Activated T-helper 1 cell treated with anti-CD3 and anti-CD28 coated beads, Interleukin-2, amount 50 U/mL, for 16 hours (primary cell): Measurements from ENCODE around the gene COL4A6.
"Not testable (repeated sequence)": the region's sequence is repeated elsewhere in the genome, so short reads cannot be mapped to it uniquely, and the experiment has no call there.

Experiments
- DNase-seq, 2 donors: peaks; one replicate each; pipeline ENCODE4 v3.0.0-alpha.2; 2020; ENCODE audit warnings: low read depth in 1 of 2, low spot score in 1 of 2

The COL4A6 gene

DNA sequence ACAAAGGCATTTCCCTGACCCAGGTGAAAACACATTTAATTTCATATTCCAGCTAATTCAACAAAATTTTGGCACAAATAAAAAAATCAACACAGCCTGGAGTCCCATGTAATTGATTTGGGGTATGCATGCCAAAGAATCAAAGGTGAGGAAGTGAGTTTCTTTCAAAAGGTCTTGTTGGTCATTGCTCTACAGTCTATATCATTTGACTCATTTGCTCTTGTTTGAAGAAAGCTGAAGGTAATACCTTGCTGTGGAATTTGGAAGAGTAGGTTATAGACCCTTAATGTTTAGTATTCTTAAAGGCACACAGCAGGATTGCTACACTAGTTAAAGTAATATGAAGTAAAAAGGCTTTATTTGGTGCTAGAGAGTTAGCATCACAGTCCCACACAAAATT is 25.4 kb downstream of the COL4A6 start:
- no peak for DNase-seq

DNA sequence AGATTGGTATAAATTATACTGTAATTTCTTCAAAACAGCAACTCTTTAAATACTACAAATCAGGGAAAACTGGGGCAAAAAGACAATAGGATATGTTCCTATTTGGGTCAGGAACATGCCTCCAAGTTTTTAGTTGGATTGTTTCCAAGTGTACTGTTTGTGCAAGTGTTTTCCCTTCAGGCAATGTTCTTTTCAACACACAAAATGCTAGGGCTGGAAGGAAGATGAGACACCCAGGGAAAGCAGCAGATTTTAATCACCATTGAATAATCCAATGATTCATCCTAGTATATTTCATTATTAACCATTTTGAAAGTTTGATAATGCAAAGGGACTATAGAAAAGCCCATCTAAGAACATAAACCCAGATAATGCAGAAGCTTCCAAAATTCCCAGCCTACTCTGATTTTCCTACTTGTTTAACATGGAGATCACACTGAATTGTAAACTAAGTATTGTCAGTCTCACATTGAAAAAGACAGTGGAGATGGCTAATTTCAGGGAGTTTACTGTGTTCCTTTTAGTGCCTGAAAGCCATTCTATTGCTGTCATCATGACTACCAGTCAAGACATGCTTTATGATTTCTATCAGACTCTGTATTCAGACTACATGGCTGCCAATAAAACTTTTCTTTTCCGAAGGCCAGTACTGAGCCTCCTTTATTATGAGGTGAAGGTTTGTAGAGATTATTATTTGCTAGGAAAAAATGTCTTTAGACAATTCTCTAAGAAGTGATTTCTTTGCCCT is 38.6 kb downstream of the COL4A6 start:
- no peak for DNase-seq

DNA sequence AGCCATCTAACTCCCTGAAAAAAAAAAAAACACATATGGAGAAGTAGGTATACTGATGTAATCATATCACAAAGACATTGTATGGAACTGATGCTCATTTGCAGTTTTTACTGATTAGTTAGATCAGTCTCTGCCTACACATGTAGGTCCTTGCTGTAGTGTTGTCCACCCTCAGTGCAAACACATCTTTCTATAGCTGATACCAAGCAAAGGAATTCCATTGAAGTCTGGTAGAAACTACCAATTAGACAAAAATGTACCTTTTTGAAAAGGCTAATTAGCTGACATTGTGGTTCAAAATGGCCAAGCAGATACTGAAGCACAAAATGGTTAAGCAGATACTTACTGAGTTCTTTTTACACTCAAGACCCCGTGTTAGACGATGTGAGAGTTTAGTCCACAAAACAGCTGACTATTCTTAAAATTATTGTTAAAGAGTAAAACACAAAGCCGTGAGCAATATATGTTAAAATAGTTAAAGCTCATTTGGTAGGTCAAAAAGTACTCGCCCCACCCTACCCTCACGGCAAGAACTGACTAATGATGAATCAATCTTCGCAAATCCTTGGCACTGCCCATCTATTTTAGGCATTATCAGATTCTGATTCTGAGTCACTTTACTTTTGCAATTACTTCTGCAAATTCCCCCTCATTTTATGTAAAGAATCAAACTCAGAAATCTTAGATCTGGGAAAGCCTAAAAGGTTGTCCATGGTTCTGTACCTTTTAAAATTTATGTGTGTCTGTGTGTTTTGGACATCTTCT is 40.4 kb downstream of the COL4A6 start:
- DNase-seq = no peak

DNA sequence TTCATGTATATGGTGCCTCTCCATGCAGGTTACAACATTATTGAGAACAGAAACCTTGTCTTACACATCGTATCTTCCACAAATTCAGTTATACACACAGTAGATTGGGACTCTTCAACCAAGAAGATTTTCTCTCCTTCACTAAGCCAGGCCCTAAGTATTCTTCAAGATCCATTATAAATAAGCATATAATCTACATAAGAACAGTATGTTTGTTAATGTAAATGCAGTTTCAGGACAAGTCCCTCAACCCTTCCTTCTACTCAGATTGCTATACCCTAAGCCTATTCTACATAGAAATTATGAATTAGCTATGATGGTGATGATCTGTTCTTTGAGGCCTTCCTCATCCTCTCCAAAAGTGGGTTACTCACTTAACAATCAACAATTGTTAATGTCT is 41.2 kb downstream of the COL4A6 start:
- no peak for DNase-seq

DNA sequence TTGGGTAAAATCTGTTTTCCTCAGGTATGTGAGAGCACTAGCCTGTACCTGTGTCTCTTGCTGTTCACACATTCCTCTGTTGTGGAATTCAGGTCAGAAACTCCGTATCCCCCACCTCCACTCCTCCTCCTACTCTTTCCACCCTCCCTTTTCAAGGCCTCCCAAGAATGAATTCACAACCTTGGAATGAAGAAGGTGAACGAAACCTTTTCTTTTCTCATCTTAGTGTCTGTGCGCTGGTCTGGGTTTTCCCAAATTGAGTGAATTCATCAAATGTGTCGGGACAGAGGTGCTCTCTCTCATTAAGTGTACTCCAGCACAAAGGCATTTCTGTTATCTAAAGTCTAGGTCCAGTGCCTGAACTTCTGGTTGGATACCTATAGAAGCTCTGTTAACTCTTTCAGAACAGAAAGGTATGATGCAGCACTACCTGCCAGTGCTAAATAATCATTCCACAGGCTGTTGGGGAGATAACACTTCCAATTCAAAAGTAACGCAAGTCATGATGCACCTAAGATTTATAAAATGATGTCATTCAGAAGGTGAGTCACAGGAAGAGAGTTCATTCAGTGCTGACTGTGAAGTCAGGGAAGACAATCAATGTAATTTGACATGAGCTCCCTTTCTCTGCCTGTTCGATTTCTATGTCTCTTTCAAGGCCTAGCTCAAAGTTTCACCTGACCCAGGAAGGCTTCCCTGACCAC is 41.9 kb downstream of the COL4A6 start:
- DNase-seq = no peak

DNA sequence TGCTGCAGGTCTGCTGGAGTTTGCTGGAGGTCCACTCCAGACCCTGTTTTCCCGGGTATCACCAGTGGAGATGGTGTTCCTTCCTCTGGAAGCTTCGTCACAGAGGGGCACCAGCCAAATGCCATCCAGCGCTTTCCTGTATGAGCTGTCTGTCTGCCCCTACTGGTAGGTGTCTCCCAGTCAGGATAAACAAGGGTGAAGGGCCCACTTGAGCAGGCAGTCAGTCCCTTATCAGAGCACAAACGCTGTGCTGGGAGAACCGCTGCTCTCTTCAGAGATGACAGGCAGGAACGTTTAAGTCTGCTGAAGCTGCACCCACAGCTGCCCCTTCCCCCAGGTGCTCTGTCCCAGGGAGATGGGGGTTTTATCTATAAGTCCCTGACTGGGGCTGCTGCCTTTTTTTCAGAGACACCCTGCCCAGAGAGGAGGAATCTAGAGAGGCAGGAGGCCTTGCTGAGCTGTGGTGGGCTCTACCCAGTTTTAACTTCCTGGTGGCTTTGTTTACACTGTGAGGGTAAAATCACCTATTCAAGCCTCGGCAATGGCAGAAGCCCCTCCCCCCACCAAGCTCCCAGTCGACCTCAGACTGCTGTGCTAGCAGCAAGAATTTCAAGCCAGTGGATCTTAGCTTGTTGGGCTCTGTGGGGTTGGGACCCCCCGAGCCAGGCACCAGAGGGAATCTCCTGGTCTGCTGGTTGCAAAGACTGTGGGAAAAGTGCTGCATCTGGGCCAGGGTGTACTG is 47.1 kb downstream of the COL4A6 start:
- DNase-seq = not testable (repeated sequence)

DNA sequence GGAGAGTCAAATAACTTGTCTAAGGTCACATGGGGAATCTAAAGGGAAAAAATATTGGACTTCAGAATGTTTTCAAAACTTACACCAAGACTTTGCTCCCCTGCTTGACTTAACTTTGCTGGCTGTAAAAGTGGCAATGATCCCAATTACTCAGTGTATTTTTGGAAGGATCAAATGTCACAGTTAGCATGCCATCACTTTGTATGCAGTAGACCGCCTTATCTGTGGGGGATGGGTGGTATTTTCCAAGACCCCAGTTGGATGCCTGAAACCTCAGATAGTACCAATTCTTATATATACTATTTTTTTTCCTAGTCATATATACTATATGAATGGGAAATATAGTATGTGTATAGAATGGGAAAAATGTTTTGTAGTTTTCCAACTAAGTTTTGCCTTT is 53.4 kb downstream of the COL4A6 start:
- no peak for DNase-seq

DNA sequence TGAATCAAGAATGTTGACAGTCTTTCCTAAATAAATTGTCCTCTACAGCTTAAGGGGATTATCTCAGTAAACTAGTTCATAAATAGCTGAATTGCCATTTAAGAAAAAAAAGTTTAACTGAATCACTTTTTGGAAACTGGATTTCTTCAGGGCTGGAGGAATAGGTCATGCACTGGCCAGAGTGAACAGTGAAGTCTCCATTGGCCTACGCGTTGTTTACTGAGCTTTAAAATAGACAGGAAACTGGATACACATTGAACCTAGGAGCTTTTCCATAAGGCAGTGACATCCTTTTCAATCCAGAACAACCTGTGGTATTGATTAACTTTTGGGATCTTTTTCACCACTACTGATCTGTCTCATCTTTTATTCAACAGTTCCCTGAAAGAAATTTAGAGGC is 58.0 kb downstream of the COL4A6 start:
- DNase-seq = no peak

DNA sequence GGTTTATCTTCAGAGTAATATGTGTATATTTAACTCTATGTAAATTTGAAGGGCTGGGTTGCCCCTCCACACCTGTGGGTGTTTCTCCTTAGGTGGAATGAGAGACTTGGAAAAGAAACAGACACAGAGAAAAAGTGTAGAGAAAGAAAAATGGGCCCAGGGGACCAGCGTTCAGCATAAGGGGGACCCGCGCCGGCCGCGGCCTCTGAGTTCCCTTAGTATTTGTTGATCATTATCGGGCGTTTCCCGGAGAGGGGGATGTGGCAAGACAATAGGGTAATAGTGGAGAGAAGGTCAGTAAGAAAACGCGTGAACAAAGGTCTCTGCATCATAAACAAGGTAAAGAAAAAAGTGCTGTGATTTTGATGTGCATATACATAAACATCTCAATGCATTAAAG is 61.4 kb downstream of the COL4A6 start:
- not testable (repeated sequence) for DNase-seq

DNA sequence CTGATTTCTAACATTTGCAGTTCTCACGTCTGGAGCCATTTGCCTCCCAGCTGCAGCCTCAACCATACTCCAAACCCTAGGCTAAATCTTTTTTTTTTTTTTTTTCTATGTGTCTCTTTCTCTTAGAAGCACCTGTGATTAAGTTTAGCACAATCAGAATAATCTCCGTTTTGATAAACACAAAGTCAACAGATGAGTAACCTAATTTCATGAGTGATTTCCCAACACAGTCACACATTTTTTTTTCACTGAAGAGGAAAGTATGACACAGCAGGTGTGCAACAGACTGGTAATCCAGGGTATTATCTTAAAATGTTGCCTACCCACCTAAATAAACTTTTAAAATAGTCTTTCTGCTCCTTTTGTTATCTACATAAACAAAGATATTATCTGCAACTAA is 62.6 kb downstream of the COL4A6 start:
- DNase-seq = not testable (repeated sequence)

DNA sequence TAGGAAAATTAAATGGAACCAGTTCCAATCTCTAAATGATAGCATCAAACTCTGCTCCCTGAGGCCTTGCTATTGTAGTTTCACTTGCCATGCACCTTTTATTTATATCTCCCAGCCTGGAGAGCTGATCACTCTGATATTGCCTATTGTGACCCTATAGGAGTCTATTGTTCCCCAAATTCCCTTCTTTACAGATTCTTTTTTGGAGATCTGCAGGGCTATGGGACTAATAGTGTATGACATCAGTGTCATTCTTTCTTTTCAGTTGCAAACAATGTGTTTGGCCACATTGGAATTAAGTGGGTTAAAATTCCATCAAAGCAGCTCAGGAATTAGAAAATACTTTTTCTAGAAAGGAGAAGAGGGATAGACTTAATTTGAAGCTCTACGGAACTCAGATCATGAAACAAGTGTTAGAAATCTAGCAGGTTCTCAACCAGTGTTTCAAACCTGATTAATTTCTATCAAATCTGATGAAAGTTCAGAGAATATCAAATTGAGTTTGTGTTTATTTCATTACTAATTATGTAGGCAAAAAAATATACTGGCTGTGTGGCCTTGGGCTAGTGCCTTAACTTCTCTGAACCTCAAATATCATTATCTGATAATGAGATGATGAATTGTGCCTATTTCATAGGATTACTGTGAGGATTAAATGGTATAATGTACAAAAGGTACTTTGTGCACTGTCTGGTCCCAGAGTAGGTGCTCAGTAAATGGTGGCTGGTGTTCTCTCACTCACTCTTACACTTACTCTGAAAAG is 71.4 kb downstream of the COL4A6 start:
- DNase-seq = no peak

DNA sequence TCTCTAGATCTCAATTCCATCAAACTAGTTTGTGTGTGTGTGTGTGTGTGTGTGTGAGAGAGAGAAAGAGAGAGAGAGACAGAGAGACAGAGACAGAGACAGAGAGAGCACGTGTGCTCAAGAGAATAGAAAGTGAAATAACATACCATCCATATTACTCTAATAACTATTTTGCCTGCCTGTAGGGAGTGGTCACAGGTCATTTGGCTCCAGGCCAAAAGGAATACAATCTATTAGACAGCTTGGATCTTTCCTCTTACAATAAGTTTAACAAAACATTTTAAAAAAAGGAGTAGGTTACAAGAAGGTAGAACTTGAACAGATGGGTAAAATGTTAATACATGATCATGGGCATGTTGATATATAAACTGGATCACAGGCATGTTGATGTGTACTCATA is 76.2 kb downstream of the COL4A6 start:
- DNase-seq = no peak

DNA sequence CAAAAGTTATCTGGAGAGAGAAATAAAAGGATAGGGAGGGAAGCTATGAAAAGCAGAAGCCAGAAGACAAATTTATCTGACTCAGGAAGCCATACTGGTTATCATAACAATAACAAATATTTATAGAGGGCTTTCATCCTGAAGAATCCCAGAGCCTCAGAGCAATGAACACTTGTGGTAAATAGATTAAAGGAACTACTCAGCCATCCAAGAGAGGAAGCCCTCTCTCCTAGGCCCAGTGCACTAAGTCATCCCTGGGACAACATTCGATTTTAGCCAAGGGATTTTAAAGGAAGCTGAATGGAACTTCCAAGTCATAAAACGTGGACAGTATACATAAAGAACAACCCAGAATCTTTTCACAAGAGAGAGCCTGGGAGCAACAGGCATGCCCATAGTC is 76.9 kb downstream of the COL4A6 start:
- no peak for DNase-seq

DNA sequence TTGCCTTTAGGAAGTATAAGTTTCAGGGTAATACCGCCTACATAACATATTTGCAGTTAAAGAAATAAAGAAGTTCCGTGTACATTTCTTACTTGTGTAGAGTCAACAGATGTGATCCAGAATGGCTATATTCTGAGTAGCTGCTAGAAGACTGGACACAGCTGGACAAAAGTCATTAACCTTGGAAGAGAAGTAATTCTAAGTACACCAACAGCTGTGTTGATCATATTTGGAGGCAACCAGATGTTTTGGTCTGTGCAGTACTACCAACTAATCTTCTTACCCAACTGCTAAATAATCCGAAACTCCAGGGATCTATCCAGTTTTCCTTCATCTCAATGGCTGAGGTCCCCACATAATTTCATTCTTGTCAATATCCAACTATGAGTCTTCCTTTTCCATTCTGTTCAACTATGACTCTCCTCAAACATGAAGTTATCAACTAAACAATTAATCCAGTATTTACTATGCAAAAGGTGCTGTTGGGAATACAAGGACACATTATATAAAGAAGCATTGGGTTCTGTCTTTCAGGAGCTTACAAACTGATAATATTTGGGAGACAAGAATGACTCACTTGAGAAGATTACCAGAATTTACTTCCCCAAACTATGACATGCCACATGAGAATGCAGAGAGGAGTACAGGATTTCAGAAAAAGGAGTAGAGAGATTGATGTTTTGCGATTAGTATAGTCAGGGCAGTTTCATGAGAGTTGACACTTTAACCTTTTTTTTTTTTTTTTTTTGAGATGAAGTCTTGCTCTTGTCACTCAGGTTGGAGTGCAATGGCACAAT is 78.2 kb downstream of the COL4A6 start:
- no peak for DNase-seq

DNA sequence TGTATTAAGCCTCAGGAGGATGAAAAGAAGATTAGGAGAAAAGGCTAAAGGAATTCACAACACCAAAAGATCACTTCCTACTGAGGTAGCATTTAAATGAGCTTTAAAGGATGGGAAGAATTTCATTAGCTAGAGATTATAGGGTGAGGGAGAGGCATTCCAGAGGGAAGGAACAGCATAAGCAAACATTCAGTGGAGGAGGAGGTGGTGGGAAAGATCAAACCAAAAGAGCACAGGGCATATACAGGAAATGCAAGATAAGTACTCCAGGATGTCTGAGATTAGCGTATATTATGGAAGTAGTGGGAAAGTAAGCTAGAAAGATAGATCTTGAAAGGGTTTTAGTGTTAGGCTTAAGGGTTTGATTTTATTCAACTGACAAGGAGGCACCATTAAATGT is 84.8 kb downstream of the COL4A6 start:
- no peak for DNase-seq

DNA sequence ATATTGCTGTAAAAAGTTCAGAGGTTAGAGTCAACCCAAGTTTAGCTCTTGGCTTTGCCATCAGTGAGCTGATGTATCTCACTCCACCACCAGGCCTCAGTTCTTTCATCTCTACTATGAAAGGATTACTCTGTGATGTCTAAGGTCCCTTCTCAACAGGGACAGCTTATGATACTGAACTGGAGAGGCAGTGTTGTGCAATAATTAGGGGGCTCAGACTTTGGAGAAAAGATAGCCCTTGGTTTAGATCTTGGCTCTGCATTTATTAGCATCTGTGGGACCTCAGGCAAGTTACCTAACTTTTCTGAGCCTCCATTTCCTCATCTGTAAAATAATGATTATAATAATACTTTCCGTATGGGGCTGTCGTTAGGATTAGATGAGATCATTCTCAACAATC is 89.0 kb downstream of the COL4A6 start:
- no peak for DNase-seq

DNA sequence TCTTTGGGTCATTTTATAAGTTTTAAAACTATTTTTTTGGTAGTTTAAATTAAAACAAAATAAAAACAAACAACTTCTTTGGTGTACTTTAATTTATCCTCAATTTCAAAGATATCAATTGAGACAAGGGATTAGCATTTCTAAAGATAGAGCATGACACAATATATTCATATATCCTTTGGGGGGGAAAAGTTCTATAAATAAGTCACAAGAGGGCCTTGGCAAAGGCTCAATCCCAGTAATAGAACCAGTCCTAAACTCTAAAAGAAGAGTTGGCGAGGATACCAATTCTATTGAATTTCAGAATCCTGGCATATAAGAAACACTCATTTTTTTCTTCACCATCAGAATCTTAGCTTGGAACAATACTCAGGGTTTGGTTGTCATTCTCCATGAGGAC is 89.7 kb downstream of the COL4A6 start:
- no peak for DNase-seq

DNA sequence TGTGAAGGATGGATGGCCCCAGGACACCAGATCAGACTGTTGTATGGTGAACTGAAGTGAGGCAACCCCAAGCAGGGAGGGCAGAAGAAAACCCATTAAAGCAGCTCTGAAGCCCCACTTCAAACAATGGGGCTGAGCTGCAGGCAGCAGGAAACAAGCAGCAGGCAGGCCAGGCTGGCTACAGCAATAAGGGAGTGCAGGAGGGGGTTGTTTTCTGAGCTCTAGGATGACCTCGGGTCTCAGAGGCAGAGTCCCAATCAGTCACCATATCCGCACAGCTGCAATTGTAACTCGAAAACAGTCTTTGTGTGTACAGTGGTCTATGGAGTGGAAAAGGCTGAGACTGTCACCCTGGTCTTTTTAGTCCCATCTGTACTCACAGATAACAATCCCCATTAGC is 90.4 kb downstream of the COL4A6 start:
- no peak for DNase-seq

DNA sequence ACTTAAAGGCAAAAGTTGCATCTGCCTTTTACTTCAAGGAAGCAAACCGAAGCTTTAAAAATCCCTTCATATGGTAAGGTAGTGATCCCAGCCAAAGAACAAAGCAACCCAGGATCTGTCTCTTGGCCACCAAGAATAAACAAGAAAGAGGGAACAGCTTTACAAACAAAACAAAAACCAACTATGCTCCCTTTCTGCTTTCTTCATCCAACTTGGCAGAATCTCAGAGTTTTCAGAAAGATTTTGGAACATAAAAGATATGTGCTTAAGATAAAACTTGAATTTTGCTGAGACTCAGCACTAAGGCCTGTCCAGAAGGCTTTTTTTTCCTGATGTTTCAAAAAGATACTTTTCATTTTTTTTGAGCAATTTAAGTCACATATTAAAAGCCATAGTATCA is 94.0 kb downstream of the COL4A6 start:
- DNase-seq = no peak

DNA sequence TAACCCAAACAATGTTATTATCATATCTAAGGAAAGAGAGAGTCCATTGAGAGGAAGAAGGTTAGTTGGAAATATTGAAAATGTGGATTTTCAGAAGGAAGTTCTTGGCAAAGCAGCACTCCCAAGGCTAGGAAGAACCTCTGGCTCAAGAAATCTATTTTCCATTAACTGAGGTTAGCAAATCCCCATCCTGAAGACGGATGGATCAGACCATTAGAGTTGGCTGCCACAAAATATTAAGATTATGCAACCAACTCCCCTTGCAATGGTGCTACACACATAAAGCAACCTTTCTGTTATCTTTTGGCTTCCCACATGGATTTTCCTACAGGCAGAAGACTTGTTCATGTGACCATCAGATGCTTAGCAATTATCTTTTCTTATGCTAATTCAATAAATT is 96.3 kb downstream of the COL4A6 start:
- no peak for DNase-seq
